Midbrain (tissue), 1 donor: ENCODE measurements around the gene RACGAP1.

Experiments used
- DNase-seq: peaks from one replicate; lab custom pipeline; 2025; lab: John Stamatoyannopoulos, UW

The RACGAP1 gene, protein sequence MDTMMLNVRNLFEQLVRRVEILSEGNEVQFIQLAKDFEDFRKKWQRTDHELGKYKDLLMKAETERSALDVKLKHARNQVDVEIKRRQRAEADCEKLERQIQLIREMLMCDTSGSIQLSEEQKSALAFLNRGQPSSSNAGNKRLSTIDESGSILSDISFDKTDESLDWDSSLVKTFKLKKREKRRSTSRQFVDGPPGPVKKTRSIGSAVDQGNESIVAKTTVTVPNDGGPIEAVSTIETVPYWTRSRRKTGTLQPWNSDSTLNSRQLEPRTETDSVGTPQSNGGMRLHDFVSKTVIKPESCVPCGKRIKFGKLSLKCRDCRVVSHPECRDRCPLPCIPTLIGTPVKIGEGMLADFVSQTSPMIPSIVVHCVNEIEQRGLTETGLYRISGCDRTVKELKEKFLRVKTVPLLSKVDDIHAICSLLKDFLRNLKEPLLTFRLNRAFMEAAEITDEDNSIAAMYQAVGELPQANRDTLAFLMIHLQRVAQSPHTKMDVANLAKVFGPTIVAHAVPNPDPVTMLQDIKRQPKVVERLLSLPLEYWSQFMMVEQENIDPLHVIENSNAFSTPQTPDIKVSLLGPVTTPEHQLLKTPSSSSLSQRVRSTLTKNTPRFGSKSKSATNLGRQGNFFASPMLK

DNA sequence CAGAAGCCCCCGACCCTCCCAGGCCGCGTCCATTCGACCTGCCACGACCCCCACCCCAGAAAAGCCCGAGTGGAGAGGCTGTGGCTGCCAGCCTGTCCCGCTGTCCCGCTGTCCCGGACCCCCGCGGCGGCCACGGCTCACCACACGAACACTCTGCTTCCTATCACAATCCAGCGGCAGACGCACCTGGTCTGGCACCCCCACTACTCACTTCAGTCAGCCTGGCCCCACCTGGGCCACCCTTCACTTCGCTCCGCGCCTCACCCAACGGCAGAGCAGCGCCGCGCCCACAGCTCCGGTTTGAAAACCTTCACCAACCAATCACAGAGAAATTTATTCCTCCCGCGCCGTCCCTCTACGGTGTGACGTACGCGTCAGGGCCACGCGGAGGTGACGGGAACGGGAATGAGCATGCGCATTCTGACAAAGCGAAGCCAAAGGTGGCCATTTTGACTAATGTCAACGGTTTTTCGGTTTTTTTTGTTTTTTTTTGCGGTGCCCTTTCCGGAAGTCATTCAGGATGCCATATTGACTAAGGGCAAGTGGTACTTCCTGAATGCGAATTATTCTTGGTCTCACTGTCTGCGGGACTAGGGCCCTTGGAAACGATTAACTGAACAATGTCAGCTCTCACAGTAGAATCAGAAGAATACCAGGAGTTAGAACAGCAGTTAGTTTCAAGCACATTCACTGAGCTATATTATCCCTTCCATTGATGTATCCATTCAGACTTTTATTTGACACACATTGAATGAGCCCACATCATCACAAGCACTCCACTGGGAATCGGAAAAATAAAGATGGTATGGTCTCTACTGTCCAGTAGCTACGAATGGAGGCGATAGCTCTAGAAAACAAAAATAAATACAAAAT is at the start of gene RACGAP1:
Gene RACGAP1 (minus strand): TSS at position 308 of the 873 bp plus-strand sequence. CDS start 8,779 bp downstream, outside the sequence.
- peak; percentile 98 for DNase-seq

DNA sequence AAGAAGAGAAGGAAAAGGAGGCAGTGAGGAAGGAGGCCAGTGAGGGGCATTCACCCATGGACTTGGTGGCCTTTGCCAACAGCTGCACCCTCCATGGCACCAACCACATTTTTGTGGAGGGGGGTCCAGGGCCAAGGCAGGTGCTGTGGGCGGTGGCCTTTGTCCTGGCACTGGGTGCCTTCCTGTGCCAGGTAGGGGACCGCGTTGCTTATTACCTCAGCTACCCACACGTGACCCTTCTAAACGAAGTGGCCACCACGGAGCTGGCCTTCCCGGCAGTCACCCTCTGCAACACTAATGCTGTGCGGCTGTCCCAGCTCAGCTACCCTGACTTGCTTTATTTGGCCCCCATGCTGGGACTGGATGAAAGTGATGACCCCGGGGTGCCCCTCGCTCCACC is 48.4 kb upstream of the RACGAP1 start:
- DNase-seq: no peak

DNA sequence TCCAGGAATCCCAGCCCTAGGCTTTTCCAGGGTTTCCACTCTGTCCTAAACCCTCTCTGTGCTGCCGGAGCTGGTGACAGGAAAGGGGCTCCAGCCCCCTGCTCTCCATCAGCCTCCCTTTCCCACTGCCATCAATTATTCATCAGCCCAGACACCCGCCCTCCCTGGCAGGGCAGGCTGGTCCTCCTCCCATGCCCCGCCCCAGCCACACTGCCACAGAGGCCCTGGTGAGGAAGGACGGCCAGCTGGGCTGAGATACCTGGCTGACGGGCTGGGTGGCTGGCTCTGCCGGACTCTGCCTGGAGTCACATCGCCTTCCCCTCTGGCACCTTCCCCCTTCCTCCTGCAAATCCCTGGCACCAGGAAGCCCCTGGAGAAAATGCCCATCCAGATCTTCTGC is 47.9 kb upstream of the RACGAP1 start:
- no peak for DNase-seq

DNA sequence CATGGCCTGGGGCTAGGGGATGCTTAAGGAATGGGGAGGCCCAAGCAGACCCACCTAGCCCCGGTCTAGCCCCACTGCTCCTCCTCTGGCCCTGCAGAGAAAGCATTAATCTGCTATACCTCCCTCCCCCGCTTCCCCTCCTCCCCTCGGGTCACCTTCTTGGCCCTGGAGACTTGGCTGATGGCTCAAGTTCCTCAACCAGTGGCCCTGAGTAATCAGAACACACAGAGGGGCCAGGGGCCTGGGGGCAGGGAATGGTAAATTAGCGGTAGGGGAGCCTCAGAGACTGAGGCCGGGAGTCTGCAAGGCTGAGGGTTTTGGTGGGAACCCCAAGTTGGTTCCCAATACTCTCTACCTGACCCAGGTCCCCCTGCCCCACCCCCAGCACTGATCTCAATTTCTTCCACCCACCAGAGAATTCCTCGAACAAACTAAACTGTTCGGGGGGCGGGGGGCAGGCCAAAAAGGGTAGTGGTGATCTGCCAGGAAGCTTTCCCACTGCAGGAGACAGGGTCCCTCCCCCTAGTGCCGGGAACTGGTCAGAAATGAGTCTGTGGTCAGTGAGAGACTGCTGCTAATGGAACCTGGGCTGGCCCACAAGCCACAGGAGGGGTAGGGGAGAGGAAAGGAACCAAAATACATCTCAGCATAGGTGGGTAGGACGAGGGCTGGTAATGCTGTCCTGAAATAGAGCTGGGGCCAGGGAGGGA is 47.1 kb upstream of the RACGAP1 start:
- DNase-seq: no peak

DNA sequence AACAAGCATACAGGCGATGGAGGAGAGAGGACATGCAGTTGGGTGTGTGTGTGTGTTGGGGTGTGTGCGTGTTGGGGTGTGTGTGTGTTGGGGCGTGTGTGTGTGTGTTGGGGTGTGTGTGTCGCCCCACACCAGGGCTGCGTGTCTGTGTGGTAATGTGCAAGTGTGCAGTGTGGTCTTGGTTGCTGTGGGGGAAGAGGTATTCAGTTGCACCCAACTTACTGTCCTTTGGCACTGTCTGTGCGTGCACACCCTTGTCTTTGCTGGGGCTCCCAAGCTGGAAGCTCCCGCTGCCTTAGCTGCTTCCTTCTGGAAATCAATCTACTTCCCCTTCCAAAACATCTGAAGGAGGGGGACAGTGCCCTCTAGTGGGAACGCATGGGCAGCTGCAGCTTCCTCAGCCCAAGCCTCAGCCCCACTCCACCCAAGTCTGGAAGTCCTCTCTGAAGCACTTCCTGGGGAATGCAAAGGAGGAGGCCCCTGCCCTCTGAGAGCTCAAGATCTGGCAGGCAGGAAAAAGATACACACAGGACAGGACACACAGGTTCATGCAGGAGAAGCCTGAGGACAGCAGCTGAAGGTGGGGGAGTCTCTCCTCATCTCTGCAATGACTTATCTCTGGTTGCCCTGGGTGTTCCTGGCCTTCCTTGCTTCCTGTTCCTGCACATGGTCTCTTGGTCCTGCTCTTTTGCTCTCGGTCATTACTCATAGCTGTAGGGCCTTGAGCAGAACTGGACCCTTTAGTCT is 45.2 kb upstream of the RACGAP1 start:
- peak; percentile 83 for DNase-seq

DNA sequence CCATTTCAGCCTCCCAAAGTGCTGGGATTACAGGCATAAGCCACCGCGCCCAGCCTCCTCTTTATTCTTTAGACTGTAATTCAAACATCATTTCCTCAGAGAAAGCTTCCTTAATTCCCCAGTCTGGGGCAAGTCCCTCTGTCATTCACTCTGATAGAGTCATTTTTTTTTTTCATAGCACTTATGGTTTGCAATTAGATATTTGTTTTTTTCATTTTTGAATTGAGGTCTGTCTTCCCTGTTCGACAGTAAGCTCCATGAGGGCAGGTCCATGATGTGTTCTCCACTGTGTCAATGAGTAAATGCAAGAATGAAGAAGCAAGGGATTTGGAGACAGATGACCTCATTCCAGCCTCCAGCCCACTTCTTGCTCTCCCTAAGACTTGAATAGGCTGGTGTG is 44.2 kb upstream of the RACGAP1 start:
- DNase-seq: no peak

DNA sequence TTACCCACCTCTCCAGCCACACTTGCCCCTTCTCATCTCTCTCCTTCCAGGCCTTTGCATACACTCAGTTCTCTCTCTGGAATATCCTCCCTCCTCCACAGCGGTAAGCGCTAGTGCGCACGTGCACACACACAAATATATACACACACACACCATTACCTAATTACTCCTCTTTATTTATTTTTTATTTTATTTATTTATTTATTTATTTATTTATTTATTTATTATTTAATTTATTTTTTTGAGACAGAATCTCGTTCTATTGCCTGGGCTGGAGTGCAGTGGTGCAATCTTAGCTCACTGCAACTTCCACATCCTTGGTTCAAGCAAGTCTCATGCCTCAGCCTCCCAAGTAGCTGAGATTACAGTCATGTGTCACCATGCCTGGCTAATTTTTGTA is 43.8 kb upstream of the RACGAP1 start:
- DNase-seq: no peak

DNA sequence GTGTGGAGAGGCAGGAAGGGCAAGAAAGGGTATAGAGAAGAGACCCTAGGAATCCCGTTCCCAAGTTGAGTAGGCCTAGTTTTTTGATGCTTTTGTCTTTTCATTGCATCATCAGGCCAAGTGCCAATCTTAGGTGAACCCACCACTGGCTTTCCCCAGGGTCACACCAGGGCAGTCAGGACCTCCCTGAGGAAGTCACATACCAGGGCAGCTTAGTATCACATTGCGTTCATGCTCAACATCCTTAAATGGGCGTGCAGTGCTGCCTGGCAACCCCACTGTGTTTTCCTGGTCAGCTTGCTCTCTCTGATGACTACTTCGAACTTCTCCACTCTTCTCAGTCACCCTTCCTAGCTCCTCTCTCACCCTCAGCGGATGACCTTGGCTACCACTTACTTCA is 41.1 kb upstream of the RACGAP1 start:
- DNase-seq: no peak

DNA sequence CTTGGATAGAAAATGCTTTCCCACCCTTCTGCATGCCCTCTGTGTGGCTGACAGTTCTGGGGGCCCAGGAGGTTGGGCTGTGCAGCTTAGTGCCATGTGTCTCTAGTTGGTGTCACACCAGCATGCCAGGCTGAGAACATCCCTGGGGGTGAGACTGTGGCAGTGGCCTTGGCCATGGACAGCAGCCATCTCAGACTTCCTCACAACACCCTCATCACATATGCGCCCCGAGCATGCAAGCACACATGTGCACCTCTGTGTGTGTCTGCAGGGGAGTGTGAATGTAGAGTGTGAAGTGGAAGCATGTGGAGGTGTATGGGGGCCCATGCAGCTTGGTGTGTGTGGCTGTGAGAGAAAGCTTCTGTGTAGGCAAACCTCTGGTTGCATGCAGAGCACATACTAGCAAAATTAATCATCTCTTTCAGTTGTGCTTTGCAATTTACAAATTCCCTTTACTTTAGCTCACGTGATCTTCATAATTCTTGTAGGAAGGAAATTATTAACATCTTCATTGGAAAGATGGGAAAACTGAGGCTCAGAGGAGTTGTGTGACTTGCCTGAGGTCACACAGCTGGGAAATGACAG is 40.5 kb upstream of the RACGAP1 start:
- no peak for DNase-seq

DNA sequence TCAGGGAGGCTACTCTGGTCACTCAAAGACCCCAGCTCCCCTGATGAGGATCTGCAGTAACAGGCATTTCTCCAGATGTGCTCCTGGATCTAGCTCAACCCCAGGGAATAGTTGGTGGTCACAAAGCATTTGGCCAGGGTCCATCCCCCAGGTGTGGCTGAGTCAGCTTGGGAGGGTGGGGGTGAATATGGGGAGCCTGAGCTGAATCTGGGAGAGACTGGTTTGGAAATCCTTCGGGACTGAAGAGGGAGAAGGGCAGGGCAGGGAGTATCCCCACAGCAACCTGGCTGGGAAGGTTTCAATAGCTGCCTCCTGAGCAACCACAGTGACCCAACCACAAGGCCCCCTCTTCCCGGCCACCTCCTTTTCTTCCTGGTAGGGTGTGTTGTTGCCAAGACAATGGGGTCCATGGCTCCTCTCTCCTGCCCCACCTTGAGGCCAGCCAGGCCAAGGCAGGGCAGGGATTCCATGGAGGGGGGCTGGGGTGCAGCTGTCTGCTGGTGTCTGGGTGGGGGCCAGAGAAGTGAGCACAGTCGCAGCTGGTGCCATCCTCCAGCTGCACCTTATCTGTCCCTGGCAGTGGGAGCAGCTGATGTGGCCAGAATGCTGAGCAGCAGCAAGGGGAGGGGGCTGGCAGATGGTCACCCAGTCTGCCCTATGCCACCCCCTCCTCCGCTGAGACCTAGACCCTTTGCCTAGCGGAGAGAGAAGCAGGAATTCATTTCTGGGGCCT is 37.6 kb upstream of the RACGAP1 start:
- DNase-seq: peak; percentile 32

DNA sequence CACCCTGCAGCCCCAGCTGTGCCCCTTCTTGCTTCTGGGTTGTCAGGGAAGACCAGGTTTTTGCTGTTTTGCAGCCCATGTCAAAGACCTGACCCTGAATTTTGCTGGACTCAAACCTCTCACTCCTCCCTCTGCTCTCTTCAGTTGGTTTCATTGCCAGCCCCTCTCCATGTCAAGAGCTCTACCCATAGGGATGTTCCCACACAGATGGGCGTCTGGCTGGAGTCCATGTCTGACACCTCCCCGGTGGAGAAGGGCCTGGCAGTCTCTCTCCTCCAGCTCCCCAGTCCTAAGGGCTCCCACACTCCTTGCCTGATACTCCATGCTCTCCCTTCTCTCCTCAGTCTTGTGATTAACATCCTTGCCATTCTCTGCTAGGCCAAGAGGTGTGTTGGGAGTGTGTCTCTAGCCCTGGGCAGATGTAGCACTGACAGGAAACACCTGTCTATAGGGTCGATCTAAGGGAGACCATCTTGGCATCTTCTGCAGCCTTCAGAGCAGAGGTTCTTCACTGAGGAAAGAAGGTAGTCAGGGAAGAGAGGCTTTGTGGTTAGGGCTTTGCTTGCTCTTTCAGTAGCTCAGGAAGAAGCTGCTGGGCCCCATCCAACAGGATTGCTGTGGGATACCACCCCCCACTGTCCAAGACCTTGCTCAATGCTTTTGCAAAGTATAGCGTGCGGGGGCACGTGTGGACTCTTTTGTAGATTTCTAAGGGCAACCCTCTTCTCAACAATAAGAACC is 36.8 kb upstream of the RACGAP1 start:
- DNase-seq: no peak

DNA sequence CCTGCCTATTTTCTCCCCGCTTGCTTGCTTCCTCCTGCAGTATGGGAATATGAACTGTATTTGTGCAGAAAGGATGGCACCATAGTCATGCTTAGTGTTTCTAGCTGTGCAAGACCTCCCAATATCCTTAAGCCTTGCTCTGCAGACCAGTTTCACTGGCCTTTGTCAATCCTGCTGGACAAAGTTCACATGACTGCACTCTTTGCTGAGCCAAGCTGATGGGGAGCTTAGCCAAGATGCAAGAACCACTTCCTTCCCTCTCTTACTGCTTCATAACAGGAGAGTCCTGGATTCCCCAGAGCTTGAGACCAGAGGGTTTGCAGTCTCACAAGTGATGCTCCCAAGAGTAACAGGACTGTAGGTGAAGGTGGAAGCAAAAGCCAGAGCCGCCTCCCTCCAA is 35.9 kb upstream of the RACGAP1 start:
- no peak for DNase-seq

DNA sequence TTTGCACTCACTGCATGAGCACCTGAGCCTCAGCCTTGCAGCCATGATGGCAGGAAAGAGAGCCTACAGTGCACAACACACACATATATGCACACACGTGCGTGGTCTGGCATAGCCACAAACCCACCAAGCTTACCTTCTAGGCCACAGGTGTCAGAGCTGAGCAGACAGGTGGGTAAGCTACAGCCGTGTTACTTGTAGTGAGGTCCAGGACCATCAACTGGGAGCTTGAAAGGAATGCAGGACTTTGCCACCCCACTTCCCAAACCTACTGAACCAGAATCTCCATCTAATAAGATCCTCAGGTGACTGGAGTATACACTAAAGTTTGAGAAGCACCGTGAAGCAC is 34.8 kb upstream of the RACGAP1 start:
- no peak for DNase-seq

DNA sequence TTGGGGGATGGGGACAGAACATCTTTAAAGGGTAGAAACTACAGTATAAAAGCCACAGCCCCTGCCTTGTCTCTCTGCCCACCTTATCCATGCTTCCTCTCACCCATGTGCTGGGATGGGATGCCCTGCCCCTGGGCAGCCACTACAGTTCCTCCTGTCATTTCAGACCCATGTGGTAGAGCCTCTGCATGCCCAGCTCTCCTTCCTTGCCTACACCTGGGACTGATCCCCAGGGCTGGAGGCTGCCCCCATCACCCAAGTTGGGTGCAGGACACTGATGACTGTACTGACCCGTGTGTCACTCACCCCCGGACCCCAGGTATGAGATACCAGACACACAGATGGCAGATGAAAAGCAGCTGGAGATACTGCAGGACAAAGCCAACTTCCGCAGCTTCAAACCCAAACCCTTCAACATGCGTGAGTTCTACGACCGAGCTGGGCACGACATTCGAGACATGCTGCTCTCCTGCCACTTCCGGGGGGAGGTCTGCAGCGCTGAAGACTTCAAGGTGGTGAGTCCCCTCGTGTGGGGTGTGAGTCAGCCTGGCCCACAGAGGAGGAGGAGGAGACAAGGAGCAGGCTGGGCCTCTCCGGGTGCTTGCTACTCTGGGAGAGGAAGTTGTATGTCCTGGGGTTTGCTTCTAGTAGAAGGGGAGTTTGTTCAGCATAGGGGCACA is 34.3 kb upstream of the RACGAP1 start:
- no peak for DNase-seq

DNA sequence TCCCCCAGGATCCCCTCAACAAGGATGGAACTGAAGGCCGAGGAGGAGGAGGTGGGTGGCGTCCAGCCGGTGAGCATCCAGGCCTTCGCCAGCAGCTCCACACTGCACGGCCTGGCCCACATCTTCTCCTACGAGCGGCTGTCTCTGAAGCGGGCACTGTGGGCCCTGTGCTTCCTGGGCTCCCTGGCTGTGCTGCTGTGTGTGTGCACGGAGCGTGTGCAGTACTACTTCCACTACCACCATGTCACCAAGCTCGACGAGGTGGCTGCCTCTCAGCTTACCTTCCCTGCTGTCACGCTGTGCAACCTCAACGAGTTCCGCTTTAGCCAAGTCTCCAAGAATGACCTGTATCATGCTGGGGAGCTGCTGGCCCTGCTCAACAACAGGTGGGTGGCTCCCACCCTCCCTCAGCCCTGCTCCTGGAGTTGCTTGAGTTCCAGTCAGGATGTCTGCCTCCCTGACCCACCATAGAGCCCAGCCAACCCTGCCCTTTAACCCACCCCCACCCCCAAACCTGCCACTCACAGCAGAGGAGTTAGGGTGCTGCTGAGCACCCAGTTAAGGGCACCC is 33.5 kb upstream of the RACGAP1 start:
- no peak for DNase-seq

DNA sequence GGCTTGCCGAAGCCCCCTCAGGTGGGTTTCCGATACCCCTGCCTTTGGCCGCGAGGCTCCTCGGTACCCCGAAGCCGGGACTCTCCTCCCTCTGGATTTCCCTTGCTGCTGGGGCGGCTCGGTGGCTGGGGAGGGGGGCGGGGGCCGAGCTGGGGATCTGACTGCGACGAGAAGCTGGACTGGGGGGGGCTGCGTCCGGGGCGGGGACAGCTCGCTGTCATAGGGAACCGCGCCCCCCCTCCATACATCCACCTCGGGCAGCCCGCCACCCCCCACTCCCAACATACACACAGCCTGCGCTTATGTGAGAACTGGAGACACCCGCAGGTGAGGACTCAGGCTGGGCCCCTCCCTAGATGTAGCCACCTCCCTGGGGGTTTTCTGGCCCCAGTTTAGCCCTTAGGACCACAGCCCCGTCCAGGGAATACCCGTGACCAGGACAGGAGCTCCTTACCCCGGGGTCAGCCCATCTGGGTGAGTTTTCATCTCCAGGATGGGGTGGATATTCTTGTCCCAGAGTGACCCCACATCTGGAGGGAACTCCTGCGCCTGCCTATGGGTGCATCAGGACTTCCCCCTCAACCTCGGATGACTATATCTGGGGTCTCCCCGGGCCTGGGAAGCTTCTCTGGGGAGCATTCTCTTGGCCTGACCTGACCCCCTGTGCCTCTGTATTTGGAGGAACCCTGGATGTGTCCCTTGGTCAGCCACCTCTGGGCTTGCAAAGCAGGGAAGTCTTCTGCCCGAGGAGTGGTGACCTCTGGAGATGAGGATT is 32.8 kb upstream of the RACGAP1 start:
- no peak for DNase-seq

DNA sequence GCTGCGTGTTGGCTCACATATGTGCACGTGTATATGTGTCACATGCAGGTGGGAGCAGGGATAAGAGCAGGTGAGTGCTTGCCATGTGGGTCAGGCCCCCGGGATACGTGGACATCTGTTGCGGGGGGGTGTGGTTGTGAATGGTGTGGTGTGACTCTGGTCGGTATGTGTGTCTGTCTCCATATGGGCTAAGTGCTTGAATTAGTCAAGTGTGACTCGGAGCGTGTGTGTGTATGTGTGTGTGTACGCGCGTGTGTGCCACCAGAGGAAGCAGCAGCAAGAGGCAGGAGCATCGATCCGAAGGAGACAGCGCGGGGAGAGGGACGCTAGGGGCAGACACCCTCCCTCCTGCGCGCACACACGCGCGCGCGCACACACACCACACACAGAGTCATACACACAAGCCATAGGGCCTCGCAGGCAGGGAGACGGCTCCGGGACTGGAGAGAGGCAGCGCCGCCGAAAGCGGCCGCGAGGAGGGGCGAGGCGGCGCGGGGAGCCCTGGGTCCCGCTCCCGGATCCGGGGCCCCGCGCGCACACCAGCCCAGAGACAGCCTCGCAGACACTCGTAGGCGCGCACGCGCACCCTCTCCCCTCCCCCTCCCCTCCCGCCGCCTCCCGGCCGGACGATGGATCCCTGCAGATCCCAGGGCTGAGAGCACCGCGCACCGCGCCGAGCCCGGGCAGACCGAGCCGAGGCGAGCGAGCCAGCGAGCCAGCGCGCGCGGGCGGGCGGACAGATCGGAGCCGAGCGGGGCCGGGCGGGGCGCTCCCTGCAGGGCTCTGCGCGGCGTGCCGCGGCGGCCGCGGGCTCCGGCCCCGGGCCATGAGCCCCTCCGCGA is 31.9 kb upstream of the RACGAP1 start, which contains the start of gene ASIC1:
Gene ASIC1 (plus strand): TSS at position 597 of the 842 bp plus-strand sequence. CDS start 1,171 bp downstream, outside the sequence.
- DNase-seq: peak; percentile 75
